GM12872 (cell line): ENCODE data around the gene OR6K3.

Experiments used
- CTCF ChIP-seq: IDR thresholded peaks from 3 replicates; pipeline ENCODE4 v1.5.1; 2011; ENCODE audit warnings: low read depth, mild to moderate bottlenecking, low read length, moderate library complexity; ENCODE audit not compliant: insufficient read depth

Gene OR6K3

GRCh38 chr1:158700552-158700951 lies 20.0 kb downstream of the OR6K3 start, which contains the start of gene OR6K2:
TSS of gene OR6K2 (minus strand) at chr1:158700652. CDS start at chr1:158700652, 0 bp downstream.
- no peak for TF ChIP-seq CTCF

GRCh38 chr1:158694596-158694995 lies 25.9 kb downstream of the OR6K3 start:
- TF ChIP-seq CTCF: no peak

- TF ChIP-seq CTCF: no peak
Observed at GRCh38 chr1:158692356-158692755, 28.2 kb downstream of the OR6K3 start.

- TF ChIP-seq CTCF: no peak
Observed at GRCh38 chr1:158691907-158692306, 28.6 kb downstream of the OR6K3 start.

- no peak for TF ChIP-seq CTCF
Observed at GRCh38 chr1:158689875-158690274, 30.6 kb downstream of the OR6K3 start.

- no peak for TF ChIP-seq CTCF
Observed at GRCh38 chr1:158689110-158689509, 31.4 kb downstream of the OR6K3 start.

- TF ChIP-seq CTCF: no peak
Observed at GRCh38 chr1:158687037-158687436, 33.5 kb downstream of the OR6K3 start.
